Stimulated activated CD4-positive, alpha-beta T cell treated with anti-CD3 and anti-CD28 coated beads, Interleukin-15, amount 100 ng/mL, for 24 hours (primary cell): Measurements from ENCODE around the gene LOX.

Experiments
- DNase-seq: peaks from one replicate; pipeline ENCODE4 v3.0.0-alpha.2; 2020

LOX gene

DNA sequence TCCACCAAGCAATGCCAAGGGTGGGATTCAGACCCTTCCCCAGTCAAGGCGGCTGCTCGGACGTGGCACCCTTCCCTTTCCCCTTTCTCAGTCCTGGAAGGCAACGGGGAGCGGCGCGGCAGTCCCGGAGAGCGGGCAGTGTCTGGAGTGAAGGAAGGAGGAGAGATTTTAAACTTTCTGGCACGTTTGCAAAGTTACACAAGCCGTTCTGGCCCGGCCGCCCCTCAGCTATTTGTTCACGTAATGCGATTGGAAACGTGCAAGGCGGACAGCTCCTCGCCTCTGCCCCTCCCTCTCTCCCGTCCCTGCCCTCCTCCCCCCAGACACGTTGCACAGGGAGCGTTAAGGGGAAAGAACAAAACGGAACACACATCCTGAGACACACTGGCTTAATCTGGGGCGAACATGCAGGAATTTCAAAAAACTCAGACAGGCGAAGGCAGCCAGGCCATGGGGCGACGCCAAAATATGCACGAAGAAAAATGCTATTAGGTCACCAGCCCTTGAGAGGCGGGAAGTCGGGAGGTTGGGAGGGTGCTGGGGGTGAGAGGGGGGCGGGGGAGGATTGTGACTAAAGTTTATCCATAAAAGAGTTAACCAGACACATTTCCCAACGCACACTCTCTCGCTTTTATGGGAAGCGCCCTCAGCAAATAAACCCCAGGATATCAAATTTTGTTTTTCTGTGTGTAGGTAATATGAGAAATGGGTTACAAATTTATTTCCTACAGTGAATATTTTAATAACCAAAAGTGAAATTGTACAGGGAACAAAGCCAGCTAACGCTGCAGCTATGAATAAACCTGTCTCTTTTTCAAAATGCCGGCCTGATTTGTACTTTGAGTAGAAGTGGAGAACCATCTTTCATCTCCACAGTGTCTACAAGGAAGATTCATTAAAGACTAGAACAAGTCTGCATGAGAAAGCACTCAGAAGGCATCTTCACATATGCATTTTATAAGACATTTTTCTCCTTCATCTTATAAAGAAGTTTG is at the start of gene LOX:
TSS of gene LOX (minus strand) at position 144 of the 995 bp plus-strand sequence. CDS start 274 bp downstream, outside the sequence.
- DNase-seq, result peak; percentile 11

DNA sequence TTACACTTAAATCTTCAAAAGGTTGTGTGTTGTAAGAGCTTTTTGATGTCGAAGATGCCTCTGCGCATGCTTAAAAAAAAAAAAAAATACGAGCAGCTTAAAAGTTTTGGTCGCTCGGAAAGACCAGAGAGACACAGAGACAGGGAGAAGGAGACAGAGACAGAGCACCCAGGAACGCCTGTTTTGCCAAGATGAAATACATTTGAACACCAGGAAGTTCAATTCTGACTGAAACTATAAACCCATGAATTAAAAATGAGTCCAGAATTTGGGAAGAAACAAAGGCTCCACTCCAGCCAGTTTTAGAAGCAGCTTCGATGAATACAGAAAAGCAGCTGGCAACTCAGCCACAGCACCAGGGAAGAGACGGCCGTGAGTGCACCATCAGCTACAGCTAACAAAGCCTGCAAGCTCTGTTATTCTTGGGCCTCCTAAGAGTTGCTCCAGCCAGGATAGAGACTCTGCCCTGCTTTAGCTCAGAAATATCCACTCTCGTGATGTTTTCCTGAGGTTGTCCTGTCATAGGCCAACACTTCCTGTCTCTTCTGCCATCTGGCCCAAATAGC is 48.8 kb upstream of the LOX start:
- no peak for DNase-seq

DNA sequence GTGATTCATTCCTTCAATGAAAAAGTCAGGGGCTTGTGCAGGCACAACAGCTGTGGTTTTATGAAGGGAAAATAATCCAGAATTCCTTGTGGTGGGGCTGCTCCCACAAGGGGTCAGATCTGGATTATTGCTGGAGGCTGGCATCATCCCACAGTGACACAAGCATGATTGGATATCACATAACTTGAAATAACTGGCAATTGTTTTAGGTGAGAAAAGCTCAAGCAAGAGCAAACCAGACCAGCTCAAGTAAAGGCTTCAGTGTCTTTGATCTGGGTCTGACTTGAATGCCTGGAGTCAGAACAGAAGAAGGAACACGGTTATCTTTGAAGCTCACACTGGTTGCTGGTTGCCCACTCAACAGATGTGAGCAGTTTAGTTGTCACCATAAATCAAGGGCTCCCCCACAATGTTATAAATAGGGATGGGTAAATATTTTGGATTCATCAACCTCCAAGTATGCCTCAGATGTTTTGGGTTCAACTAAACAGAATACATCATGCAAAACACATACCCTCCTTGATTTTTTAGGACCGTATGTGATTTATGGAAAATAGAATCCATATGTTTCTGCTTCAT is 48.2 kb upstream of the LOX start:
- DNase-seq, result no peak

DNA sequence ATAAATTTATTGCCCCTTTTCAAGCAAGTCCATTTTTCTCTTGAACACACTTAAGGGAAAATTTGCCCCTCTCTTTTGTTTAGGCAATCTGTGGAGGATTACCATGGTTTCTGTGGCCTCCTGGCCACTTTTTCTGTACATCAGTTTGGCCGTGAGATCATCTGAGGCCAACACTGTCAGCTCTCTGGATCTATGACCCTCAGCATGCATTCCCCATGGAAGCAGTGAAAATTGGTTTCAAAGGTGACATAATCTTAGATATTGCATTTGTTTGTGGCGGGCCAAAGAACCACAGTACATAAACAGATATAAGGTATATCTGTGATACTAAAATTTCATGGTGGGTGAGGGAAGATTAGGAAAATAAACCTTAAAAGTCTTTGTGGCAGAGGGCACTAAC is 46.7 kb upstream of the LOX start:
- no peak for DNase-seq

GRCh38 chr5:122121479-122122465 is 43.7 kb upstream of the LOX start:
- peak; percentile 23 for DNase-seq

- DNase-seq, result no peak
These were observed 42.9 kb upstream of the LOX start for GRCh38 chr5:122120957-122121356.

- no peak for DNase-seq
These were observed 42.4 kb upstream of the LOX start for GRCh38 chr5:122120493-122120892.

DNA sequence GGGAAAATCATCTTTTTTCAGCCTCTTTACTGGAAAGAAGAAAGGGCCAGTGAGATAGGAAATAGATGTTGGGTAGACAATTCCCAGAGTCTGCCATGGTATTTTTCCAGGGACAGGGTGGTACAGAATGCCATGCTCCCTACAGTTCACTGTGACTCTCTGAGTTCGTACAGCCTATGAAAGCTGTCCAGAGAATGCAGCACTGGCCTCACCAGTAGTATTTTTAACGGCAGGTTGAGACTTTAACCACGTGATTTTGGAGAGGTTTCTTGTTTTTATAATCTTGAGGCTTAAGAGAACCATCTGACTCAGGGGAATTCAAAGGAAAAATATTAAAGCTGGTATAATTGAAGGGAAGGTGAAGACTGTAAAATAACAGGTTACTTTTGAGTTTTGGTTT is 41.1 kb upstream of the LOX start:
- no peak for DNase-seq

GRCh38 chr5:122118356-122118948 is 40.4 kb upstream of the LOX start:
- DNase-seq, result no peak

- DNase-seq, result no peak
These were observed 36.4 kb upstream of the LOX start for GRCh38 chr5:122114501-122114900.

- DNase-seq, result no peak
These were observed 34.9 kb upstream of the LOX start for GRCh38 chr5:122112733-122113558.

DNA sequence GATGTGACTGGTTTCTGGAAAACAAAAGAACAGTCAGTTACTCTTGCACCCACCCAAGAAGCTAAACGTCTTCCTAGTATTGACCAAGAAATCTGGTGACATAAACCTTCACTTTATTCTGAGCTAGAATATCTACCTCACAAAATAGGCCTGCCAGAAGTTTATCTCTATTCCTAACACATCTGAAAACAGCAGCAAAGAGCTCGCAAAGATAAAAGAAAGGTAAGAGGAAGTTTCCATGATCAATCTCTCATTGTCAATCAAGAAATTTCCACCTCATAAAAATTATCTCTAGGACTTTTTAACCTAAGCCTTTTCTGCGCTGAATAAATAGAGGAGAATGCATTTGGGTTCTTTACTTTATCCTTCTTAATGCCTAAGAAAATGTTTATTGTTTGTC is 34.0 kb upstream of the LOX start:
- no peak for DNase-seq

GRCh38 chr5:122111460-122111859 is 33.4 kb upstream of the LOX start:
- DNase-seq, result no peak

DNA sequence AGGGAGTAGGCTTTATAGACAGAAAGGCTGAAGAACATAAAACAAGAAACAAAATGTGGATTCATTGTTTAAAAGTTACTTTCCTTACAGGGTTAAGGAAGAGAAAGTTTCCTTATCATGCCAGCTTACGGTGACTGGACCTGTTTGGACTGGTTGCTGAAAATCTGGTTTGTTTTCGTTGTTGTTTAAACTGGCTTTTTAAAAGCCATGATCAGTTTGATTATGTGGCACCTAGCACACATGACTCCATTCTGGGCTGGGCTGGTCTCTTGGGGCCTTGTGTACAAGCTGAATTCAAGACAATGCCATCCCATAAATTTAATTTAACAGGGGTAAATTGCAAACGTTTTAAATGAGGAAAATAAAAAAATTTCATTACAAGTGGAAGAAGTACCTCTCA is 32.9 kb upstream of the LOX start:
- no peak for DNase-seq

DNA sequence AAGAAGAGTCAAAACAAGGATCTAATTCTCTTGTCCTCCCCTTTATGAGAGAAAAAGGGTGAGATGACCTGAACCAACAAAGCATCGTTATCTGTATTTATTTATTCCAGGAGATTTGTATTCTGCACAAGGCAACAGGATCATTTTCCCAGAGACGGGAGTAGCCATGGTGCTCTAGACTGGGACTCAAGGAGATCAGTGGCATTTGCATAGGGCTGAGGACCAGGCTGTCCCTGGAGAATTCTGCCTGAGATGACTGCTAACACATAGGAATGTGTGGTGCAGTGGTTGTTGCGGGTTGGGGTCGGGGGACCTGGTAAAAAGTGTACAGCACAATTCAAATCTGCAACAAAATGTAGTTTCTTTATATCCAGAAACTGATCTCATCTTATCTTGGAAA is 29.0 kb upstream of the LOX start:
- no peak for DNase-seq

- no peak for DNase-seq
These were observed 27.9 kb upstream of the LOX start for GRCh38 chr5:122105909-122106308.

DNA sequence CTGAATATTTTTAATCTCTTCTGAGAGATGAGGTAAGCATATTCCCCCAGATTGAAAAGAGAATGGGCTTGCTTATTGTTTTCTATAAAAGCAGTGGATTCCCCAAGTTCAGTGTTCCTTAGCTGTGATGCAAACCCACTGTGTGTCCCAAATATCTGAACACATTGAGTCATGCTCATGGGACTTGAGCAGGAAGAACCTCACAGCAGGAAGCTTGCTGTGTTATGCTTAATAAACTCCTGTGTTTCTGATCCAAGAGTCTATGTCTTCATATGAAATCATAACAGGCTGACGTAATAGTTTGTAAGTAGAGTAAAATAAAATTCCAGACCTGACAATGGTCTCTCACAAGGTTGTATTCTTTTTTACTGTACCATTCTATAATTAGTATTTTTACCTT is 24.8 kb upstream of the LOX start:
- DNase-seq, result no peak

- no peak for DNase-seq
These were observed 23.7 kb upstream of the LOX start for GRCh38 chr5:122101636-122102285.

GRCh38 chr5:122099060-122099790 is 21.2 kb upstream of the LOX start:
- DNase-seq, result no peak

DNA sequence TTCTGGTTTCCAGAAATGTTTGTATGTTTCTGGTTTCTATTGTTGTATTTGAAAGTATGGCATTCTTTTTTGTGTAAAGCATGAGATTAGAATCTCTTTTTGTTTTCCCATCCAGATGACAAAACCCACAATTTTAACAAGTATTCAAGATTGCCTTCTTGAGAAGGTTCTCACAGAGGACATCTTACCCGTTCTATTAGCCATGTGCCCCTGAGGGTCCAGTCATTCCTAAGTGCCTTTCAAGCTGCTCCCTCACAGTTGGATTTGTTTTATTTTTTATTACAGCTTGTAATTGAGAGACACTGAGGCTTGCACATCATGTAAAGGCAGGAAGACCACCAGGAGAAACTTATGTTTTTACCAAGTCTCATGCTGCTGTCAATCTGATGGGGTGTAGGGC is 19.3 kb upstream of the LOX start:
- no peak for DNase-seq
